ENCODE results near the gene PPEF1.
A peak's percentile ranks its signal among the peaks of the same experiment; 100 is the strongest.

The PPEF1 gene

DNA sequence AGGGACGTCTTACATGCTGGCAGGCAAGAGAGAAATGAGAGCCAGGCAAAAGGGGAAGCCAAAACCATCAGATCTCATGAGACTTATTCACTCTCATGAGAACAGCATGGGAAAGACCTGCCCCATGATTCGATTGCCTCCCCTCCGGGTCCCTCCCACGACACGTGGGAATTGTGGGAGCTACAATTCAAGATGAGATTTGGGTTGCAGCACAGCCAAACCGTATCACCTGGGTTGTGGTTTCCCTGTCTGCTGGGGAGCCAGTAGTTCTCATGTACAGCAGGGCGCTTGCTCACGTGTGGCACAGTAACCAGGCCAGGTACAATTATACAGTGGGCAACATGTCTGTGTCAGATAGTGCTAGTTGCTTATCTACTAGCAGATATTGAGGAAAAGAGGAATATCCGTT is 24.5 kb upstream of the PPEF1 start:
- no peak overlapping the region for H3K4me3 ChIP-seq (ENCODE audit: low read depth, low read length)
- peak; percentile 38 for DNase-seq (ENCODE audit: low read depth)
- TF ChIP-seq, protein P1, sequence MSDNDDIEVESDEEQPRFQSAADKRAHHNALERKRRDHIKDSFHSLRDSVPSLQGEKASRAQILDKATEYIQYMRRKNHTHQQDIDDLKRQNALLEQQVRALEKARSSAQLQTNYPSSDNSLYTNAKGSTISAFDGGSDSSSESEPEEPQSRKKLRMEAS (IDR thresholded peaks at IDR 0.05; ENCODE audit: low read depth, low read length) = no peak
- TF ChIP-seq POLR2A (IDR thresholded peaks at IDR 0.05; ENCODE audit: extremely low read depth, insufficient read length) (no peak), MYC (IDR thresholded peaks at IDR 0.05; ENCODE audit: low read depth, low read length) (no peak)
- TF ChIP-seq, protein P2, sequence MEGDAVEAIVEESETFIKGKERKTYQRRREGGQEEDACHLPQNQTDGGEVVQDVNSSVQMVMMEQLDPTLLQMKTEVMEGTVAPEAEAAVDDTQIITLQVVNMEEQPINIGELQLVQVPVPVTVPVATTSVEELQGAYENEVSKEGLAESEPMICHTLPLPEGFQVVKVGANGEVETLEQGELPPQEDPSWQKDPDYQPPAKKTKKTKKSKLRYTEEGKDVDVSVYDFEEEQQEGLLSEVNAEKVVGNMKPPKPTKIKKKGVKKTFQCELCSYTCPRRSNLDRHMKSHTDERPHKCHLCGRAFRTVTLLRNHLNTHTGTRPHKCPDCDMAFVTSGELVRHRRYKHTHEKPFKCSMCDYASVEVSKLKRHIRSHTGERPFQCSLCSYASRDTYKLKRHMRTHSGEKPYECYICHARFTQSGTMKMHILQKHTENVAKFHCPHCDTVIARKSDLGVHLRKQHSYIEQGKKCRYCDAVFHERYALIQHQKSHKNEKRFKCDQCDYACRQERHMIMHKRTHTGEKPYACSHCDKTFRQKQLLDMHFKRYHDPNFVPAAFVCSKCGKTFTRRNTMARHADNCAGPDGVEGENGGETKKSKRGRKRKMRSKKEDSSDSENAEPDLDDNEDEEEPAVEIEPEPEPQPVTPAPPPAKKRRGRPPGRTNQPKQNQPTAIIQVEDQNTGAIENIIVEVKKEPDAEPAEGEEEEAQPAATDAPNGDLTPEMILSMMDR (IDR thresholded peaks at IDR 0.05; ENCODE audit: low read depth, low read length) = no peak

DNA sequence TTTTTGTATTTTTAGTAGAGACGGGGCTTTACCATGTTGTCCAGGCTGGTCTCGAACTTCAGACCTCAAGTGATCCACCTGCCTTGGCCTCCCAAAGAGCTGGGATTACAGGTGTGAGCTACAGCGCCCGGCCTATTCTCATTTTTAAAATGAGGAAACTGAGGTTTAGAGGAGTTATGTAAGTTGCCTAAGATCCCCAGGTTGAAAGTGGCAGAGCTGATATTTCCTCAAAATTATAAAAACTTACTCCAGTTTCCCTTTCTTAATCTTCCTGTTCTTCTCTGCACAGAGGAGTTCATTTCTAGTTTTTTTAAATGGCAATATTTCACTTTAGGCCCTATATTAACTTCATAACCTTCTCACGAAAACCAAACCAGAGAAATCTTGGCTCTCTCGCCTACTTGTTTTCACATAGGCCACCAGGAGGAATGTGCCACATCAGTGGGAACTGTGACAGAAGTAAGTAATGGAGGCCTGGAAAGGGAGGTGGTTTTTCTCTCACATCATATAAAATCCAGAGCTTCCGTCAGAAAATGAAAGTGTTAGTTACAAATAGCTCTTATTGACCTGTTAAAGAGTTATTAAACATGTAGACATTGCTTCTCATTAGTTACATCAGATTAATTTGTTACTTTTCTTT is 19.5 kb upstream of the PPEF1 start:
- DNase-seq (ENCODE audit: low read depth) = no peak
- TF ChIP-seq, protein P2 (IDR thresholded peaks at IDR 0.05; ENCODE audit: low read depth, low read length) = no peak
- TF ChIP-seq, protein P1 (IDR thresholded peaks at IDR 0.05; ENCODE audit: low read depth, low read length) = no peak
- TF ChIP-seq POLR2A (IDR thresholded peaks at IDR 0.05; ENCODE audit: extremely low read depth, insufficient read length) (no peak), MYC (IDR thresholded peaks at IDR 0.05; ENCODE audit: low read depth, low read length) (no peak)
- no peak overlapping the region for H3K4me3 ChIP-seq (ENCODE audit: low read depth, low read length)

GRCh38 chrX:18691431-18691830 is 16.0 kb upstream of the PPEF1 start:
- no peak overlapping the region for H3K4me3 ChIP-seq (ENCODE audit: low read depth, low read length)
- DNase-seq (ENCODE audit: low read depth) = no peak
- TF ChIP-seq, protein P1 (IDR thresholded peaks at IDR 0.05; ENCODE audit: low read depth, low read length) = no peak
- TF ChIP-seq, protein P2 (IDR thresholded peaks at IDR 0.05; ENCODE audit: low read depth, low read length) = no peak
- TF ChIP-seq MYC (IDR thresholded peaks at IDR 0.05; ENCODE audit: low read depth, low read length) = no peak
- TF ChIP-seq POLR2A (IDR thresholded peaks at IDR 0.05; ENCODE audit: extremely low read depth, insufficient read length) = no peak

DNA sequence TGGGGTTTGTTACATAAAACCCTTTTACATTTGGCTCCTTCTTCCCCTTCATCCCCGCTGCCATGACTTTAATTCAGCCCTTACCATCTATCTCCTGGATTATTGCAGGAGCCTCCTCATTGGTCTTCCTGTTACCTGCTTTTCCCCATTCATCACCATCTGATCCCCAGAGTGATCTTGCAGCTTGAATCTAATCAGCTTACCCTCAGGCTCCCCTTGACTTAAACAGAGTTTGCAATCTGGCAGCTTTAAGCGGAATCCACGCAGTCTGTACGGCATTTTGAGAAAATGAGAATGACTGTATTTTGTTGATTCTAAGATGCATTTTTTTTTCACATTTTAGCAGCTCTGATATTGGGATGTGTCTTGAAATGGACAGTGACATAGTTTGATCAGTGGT is 14.9 kb upstream of the PPEF1 start:
- H3K4me3 ChIP-seq (ENCODE audit: low read depth, low read length) = no peak overlapping the region
- TF ChIP-seq POLR2A (IDR thresholded peaks at IDR 0.05; ENCODE audit: extremely low read depth, insufficient read length) = no peak
- TF ChIP-seq, protein P2 (IDR thresholded peaks at IDR 0.05; ENCODE audit: low read depth, low read length) = no peak
- TF ChIP-seq, protein P1 (IDR thresholded peaks at IDR 0.05; ENCODE audit: low read depth, low read length) = no peak
- TF ChIP-seq MYC (IDR thresholded peaks at IDR 0.05; ENCODE audit: low read depth, low read length) = no peak
- no peak for DNase-seq (ENCODE audit: low read depth)

DNA sequence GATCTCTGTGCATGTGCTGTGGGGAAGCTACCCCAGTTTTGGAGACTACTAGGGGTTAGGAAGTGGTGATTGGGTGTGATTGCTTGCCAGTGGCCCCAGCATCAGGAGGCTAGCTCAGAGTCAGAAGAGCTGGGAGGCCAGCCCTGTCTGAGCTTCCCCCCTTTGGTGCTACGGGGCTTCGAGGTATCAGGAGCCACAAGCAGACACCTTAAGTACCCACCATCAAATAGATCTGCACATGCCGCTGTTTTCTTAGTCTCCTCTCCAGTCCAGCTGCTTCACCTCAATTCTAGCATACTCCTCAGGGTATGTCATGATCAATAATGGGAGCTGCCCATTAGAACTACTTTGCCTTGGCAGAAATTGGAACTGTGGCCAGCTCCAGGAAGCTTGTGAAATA is 10.8 kb upstream of the PPEF1 start:
- DNase-seq (ENCODE audit: low read depth) = no peak
- TF ChIP-seq, protein P2 (IDR thresholded peaks at IDR 0.05; ENCODE audit: low read depth, low read length) = no peak
- TF ChIP-seq, protein P1 (IDR thresholded peaks at IDR 0.05; ENCODE audit: low read depth, low read length) = no peak
- no peak for TF ChIP-seq MYC (IDR thresholded peaks at IDR 0.05; ENCODE audit: low read depth, low read length)
- TF ChIP-seq POLR2A (IDR thresholded peaks at IDR 0.05; ENCODE audit: extremely low read depth, insufficient read length) = no peak
- H3K4me3 ChIP-seq (ENCODE audit: low read depth, low read length) = no peak overlapping the region

Measured in NB4 (cell line).